Measurements from ENCODE around the gene TOM1L1.

DNA sequence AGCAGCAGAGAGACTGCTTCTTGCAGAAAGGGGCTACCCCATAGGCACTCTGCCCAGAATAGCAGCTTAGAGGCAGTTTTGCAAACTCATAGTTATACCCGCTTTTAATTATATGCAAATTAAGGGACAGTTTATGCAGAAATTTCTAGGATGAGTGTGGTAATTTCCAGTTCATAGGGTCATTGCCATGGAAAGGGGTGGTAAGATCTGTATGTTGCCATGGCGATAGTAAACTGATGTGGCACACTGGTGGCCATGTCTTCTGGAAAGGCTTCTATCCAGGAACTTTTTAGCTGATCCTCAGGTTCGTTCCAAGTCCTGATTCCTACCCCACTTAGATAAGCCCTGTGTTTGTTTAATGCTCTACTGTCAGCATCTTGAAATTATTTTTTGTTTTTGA, 74.1 kb downstream of the TOM1L1 start:
- TF ChIP-seq, protein P1, sequence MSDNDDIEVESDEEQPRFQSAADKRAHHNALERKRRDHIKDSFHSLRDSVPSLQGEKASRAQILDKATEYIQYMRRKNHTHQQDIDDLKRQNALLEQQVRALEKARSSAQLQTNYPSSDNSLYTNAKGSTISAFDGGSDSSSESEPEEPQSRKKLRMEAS (CRISPR knock-in tag; IDR thresholded peaks at IDR 0.05), result no peak
- no peak for TF ChIP-seq SP1 (CRISPR knock-in tag; conservative IDR thresholded peaks at IDR 0.05)
- TF ChIP-seq, protein P2, sequence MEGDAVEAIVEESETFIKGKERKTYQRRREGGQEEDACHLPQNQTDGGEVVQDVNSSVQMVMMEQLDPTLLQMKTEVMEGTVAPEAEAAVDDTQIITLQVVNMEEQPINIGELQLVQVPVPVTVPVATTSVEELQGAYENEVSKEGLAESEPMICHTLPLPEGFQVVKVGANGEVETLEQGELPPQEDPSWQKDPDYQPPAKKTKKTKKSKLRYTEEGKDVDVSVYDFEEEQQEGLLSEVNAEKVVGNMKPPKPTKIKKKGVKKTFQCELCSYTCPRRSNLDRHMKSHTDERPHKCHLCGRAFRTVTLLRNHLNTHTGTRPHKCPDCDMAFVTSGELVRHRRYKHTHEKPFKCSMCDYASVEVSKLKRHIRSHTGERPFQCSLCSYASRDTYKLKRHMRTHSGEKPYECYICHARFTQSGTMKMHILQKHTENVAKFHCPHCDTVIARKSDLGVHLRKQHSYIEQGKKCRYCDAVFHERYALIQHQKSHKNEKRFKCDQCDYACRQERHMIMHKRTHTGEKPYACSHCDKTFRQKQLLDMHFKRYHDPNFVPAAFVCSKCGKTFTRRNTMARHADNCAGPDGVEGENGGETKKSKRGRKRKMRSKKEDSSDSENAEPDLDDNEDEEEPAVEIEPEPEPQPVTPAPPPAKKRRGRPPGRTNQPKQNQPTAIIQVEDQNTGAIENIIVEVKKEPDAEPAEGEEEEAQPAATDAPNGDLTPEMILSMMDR (IDR thresholded peaks at IDR 0.05), result no peak
